Activated CD4-positive, alpha-beta T cell treated with anti-CD3 and anti-CD28 coated beads, Interleukin-2, amount 10 ng/mL, durations not matched to agents 7 days and 5 days (primary cell): ENCODE data around the gene STRBP. TPM values are rescaled to one million over a fixed set of nuclear protein-coding genes. Genes with fewer than 3 reads are reported as not detected.

Experiments used
- CTCF ChIA-PET: fragments of 350-600 bp; sonication (Branson Sonifier 250); formaldehyde crosslinking; loops from one replicate; lab custom pipeline; 2021; ENCODE audit warnings: antibody characterized with exemption; lab: Charles Lee
- POLR2A ChIA-PET: fragments of 350-600 bp; sonication (Branson Sonifier 250); formaldehyde crosslinking; loops from one replicate; lab custom pipeline; 2021; ENCODE audit warnings: antibody characterized with exemption; lab: Charles Lee
- DNase-seq: peaks from one replicate; pipeline ENCODE4 v3.0.0-alpha.2; 2020
- H3K27ac Mint-ChIP-seq: one replicate; pipeline ENCODE4 v1.8.0; 2021; ENCODE audit warnings: mild to moderate bottlenecking, moderate library complexity, mixed read lengths
- H3K27me3 Mint-ChIP-seq: one replicate; pipeline ENCODE4 v1.8.0; 2021; ENCODE audit warnings: mixed read lengths
- H3K36me3 Mint-ChIP-seq: one replicate; pipeline ENCODE4 v1.8.0; 2021; ENCODE audit warnings: low read depth, mixed read lengths
- H3K4me1 Mint-ChIP-seq: one replicate; pipeline ENCODE4 v1.8.0; 2021; ENCODE audit warnings: mixed read lengths
- H3K4me3 Mint-ChIP-seq: one replicate; pipeline ENCODE4 v1.8.0; 2021; ENCODE audit warnings: mild to moderate bottlenecking, moderate library complexity, mixed read lengths
- H3K9me3 Mint-ChIP-seq: one replicate; pipeline ENCODE4 v1.8.0; 2021; ENCODE audit warnings: mixed read lengths
- total RNA-seq, 2 experiments: library from RNA; stranded (reverse); gene quantifications; one replicate each; pipeline ENCODE4 v1.2.3, GENCODE V29; 2021

STRBP gene
- total RNA-seq, 2 experiments from 2014 or later = 16.8 to 20.1 TPM

GRCh38 chr9:123168586-123168985, 99.8 kb downstream of the STRBP start:
- no peaks in the 10 kb centered on the region for H3K9me3 Mint-ChIP-seq
- peaks cover 1% of the 10 kb centered on the region for H3K36me3 Mint-ChIP-seq
- H3K27ac Mint-ChIP-seq = no peak overlapping the region
- no peaks in the 10 kb centered on the region for H3K27me3 Mint-ChIP-seq
- no peak for DNase-seq
- ChIA-PET POLR2A (no interaction called here), CTCF (interaction anchor here (1.2 kb wide), 1 partner anchor 14 kb away, joined by 3 read pairs; no protein-coding TSS in a partner anchor)
- H3K4me3 Mint-ChIP-seq = no peak overlapping the region
- H3K4me1 Mint-ChIP-seq = no peaks in the 10 kb centered on the region

GRCh38 chr9:123167474-123167873, 100.9 kb downstream of the STRBP start:
- POLR2A ChIA-PET = interaction anchor here (0.7 kb wide), 1 partner anchor 23 kb away, joined by 3 read pairs; no protein-coding TSS in a partner anchor
- CTCF ChIA-PET = interaction anchor here (0.6 to 0.7 kb wide), 3 partner anchors 23 to 412 kb away, joined by 3 to 5 read pairs (median 4); no protein-coding TSS in a partner anchor
- H3K4me3 Mint-ChIP-seq = no peak overlapping the region

GRCh38 chr9:123165813-123166212, 102.6 kb downstream of the STRBP start:
- Mint-ChIP-seq H3K36me3 (peaks cover 1% of the 10 kb centered on the region), H3K4me1 (no peaks in the 10 kb centered on the region), H3K27ac (no peak overlapping the region), H3K4me3 (no peak overlapping the region), H3K27me3 (no peaks in the 10 kb centered on the region), H3K9me3 (no peaks in the 10 kb centered on the region)
- no peak for DNase-seq
- POLR2A ChIA-PET = no interaction called here
- CTCF ChIA-PET = interaction anchor here (1.1 kb wide), 1 partner anchor 12 kb away, joined by 3 read pairs; no protein-coding TSS in a partner anchor

More at GRCh38 chr9:123167474-123167873, 100.9 kb downstream of the STRBP start:
- Mint-ChIP-seq H3K27ac (no peak overlapping the region), H3K9me3 (no peaks in the 10 kb centered on the region), H3K4me1 (no peaks in the 10 kb centered on the region), H3K27me3 (no peaks in the 10 kb centered on the region), H3K36me3 (peaks cover 1% of the 10 kb centered on the region)
- DNase-seq = no peak

DNA sequence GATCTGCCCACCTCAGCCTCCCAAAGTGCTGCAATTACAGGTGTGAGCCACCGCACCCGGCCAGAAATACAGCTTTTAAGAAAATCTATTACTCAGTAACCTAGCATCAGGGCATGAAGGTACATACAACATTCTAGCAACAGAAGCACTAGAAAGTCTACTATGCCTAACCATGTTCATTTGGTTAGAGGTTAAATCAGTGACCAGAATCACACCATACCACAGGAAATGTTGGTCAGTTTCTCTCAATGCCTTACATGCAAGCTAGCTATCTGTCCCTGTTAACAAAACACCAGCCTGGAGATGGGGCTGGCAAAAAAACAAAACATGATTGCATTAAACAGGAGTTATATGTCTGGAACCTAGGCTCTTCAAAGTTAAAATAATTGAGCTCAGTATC, 104.1 kb downstream of the STRBP start:
- POLR2A ChIA-PET = no interaction called here
- CTCF ChIA-PET = interaction anchor here (0.6 kb wide), 1 partner anchor 1570 kb away, joined by 3 read pairs; no protein-coding TSS in a partner anchor
- Mint-ChIP-seq H3K36me3 (peaks cover 1% of the 10 kb centered on the region), H3K4me3 (no peak overlapping the region), H3K4me1 (no peaks in the 10 kb centered on the region), H3K27ac (no peak overlapping the region), H3K9me3 (no peaks in the 10 kb centered on the region), H3K27me3 (no peaks in the 10 kb centered on the region)
- no peak for DNase-seq

GRCh38 chr9:123162791-123163345, 105.5 kb downstream of the STRBP start:
- ChIA-PET CTCF (no interaction called here), POLR2A (no interaction called here)

DNA sequence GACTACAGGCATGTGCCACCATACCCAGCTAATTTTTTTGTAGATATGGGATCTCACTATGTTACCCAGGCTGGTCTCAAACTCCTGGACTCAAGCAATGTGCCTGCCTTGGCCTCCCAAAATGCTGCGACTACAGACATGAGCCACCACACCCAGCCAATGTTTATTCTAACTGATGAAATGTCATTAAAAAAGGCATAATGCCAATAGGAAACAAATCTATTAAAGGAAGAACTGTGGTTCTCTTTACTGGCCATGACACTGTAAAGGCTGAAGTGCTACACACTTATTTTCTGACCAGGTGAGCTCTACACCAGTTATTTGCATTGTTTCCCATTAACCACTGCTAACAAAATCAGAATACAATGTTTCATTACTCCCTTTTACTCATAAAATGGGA, 106.0 kb downstream of the STRBP start:
- no peaks in the 10 kb centered on the region for H3K27me3 Mint-ChIP-seq
- POLR2A ChIA-PET = no interaction called here

More at GRCh38 chr9:123162791-123163345, 105.5 kb downstream of the STRBP start:
- Mint-ChIP-seq H3K4me1 (no peaks in the 10 kb centered on the region), H3K9me3 (no peaks in the 10 kb centered on the region), H3K36me3 (peaks cover 1% of the 10 kb centered on the region), H3K27me3 (no peaks in the 10 kb centered on the region), H3K27ac (no peak overlapping the region), H3K4me3 (no peak overlapping the region)
- no peak for DNase-seq

GRCh38 chr9:123157221-123157620, 111.2 kb downstream of the STRBP start:
- ChIA-PET CTCF (no interaction called here), POLR2A (no interaction called here)
- no peak for DNase-seq
- H3K4me3 Mint-ChIP-seq = no peak overlapping the region
- H3K36me3 Mint-ChIP-seq = peaks cover 2% of the 10 kb centered on the region
- H3K27me3 Mint-ChIP-seq = no peaks in the 10 kb centered on the region
- no peaks in the 10 kb centered on the region for H3K4me1 Mint-ChIP-seq
- no peaks in the 10 kb centered on the region for H3K9me3 Mint-ChIP-seq
- no peak overlapping the region for H3K27ac Mint-ChIP-seq

More for the DNA sequence above, 106.0 kb downstream of the STRBP start:
- H3K4me3 Mint-ChIP-seq = no peak overlapping the region
- H3K9me3 Mint-ChIP-seq = no peaks in the 10 kb centered on the region
- H3K36me3 Mint-ChIP-seq = peaks cover 1% of the 10 kb centered on the region
- no peak overlapping the region for H3K27ac Mint-ChIP-seq
- DNase-seq = no peak
- CTCF ChIA-PET = no interaction called here
- H3K4me1 Mint-ChIP-seq = no peaks in the 10 kb centered on the region

DNA sequence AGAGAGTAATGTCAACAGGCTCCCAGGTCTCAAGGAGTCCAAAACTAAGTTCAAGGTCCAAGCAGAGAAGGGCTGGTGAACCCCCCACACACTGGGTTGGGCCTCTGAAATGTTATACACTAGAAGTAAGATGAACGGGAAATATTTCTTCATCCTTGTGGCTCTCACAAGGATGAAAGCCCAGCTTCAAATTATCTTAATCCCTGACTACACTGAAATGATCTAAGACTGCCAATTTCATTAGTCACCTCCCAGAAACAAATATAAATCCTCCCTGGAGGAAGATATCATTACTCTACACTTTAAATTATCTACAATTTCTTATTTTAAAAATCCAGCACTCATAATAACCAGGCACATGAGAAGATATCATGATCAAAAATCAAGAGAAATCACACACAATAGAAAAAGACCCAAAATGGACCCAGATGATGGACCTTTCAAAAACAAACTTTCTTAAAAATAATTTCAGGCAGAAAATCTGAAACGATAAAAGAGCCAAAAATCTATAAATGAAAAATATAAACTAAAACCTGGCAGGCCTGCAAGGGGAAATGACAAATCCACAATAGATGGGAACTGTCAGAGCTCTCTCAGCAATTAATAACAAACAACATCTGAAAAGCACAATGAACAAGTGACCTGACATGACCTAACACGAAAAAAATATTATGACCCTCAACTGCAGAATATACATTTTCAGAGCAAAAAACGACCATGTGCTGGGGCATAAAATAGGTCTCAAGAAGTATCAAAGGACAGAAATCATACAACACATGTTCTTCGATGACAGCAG, 117.5 kb downstream of the STRBP start:
- no peak overlapping the region for H3K4me3 Mint-ChIP-seq
- POLR2A ChIA-PET = no interaction called here
- DNase-seq = no peak
- H3K4me1 Mint-ChIP-seq = no peaks in the 10 kb centered on the region
- no peak overlapping the region for H3K27ac Mint-ChIP-seq
- H3K36me3 Mint-ChIP-seq = no peaks in the 10 kb centered on the region
- no peaks in the 10 kb centered on the region for H3K9me3 Mint-ChIP-seq
- CTCF ChIA-PET = no interaction called here
- no peaks in the 10 kb centered on the region for H3K27me3 Mint-ChIP-seq

- Mint-ChIP-seq H3K9me3 (no peaks in the 10 kb centered on the region), H3K27me3 (no peaks in the 10 kb centered on the region), H3K4me3 (no peak overlapping the region), H3K27ac (no peak overlapping the region), H3K4me1 (no peaks in the 10 kb centered on the region), H3K36me3 (no peaks in the 10 kb centered on the region)
- POLR2A ChIA-PET = no interaction called here
- CTCF ChIA-PET = no interaction called here
- DNase-seq = no peak
These were observed 119.3 kb downstream of the STRBP start for GRCh38 chr9:123149067-123149466.

DNA sequence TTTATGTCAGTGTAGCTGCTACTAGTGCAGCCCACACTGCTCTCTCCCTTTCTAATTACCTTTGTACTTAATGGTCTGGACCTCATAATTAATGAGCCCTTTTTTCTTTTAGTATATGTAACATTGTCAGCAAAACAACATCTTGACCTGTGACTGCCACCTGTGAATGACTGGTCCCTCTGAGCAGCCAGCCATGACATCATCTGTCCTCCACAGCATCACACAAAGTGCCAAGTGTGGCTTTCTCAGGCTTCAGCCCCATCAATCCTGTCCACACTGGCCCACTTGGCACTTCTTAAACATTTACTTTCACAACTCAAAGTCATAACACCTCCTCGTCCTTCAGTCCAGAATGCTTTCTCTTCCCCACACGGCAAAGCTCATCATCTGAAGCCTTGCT, 130.2 kb downstream of the STRBP start:
- no peak overlapping the region for H3K27ac Mint-ChIP-seq
- no peak for DNase-seq
- CTCF ChIA-PET = no interaction called here
- no peaks in the 10 kb centered on the region for H3K9me3 Mint-ChIP-seq
- no peaks in the 10 kb centered on the region for H3K27me3 Mint-ChIP-seq
- no peak overlapping the region for H3K4me3 Mint-ChIP-seq
- POLR2A ChIA-PET = no interaction called here
- H3K36me3 Mint-ChIP-seq = no peaks in the 10 kb centered on the region
- H3K4me1 Mint-ChIP-seq = peaks cover 2% of the 10 kb centered on the region

DNA sequence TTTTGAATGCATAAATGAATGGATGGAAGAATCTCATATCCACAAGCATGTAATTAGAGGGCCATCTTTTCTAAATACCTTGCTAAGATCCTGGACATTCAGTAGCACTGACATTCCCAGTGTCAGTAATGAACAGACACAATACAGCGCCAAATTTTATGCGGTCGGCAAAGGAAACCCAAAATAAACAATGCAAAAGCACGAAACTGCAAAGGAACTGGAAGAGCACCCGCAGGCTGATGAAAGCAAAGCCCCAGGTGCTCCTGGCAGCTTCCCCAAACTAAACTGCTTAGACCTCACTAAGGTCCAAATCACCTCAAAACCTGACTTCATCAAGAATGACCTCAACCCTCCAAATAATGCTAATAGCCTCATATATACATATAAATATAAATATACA, 133.0 kb downstream of the STRBP start:
- no peaks in the 10 kb centered on the region for H3K9me3 Mint-ChIP-seq
- H3K36me3 Mint-ChIP-seq = no peaks in the 10 kb centered on the region
- ChIA-PET CTCF (no interaction called here), POLR2A (no interaction called here)
- no peak for DNase-seq
- H3K4me1 Mint-ChIP-seq = peaks cover 2% of the 10 kb centered on the region
- no peak overlapping the region for H3K4me3 Mint-ChIP-seq
- no peak overlapping the region for H3K27ac Mint-ChIP-seq
- H3K27me3 Mint-ChIP-seq = no peaks in the 10 kb centered on the region

DNA sequence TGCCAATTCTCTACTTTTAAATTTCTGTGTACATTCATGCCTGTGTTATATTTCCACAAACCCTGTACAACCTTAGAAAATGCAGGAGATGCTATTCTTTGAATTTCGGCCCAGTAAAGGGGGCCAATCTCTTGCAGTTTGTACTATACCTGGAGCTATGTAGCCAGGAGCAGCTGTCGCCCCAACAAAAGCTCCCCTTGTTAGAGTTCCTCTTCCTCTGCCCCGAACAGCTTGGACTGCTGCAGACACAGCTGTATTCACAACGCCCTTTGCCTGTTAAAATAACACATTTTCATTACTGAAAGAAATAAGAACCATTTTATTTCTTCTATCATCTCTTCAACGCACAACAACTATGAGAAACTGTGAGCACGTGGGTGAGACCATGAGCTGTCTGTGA, 135.7 kb downstream of the STRBP start:
- no peak for DNase-seq
- Mint-ChIP-seq H3K27ac (no peak overlapping the region), H3K27me3 (no peaks in the 10 kb centered on the region), H3K4me3 (no peak overlapping the region), H3K36me3 (peaks cover 2% of the 10 kb centered on the region), H3K4me1 (no peaks in the 10 kb centered on the region), H3K9me3 (no peaks in the 10 kb centered on the region)
- ChIA-PET CTCF (interaction anchor here (1.0 kb wide), 1 partner anchor 10 kb away, joined by 3 read pairs; no protein-coding TSS in a partner anchor), POLR2A (no interaction called here)

DNA sequence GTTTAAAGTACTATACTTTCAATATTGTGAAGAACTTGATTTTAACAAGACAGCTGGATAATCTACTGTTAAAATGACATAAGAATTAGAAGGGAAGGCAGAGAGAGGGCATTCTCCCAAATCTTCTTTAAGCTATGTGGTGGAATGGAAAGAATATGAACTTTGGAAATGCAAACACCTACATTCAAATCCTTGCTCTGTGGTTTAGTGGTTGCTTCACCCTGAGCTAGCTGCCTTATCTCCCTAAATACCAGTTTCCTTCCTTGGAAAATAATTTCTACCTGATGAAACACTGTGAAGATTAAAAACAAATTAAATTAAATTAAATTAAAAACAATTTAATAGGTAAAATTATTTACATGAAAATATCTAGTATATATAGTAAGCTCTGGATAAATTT, 136.4 kb downstream of the STRBP start:
- H3K27me3 Mint-ChIP-seq = no peaks in the 10 kb centered on the region
- no peaks in the 10 kb centered on the region for H3K9me3 Mint-ChIP-seq
- H3K4me1 Mint-ChIP-seq = no peaks in the 10 kb centered on the region
- H3K4me3 Mint-ChIP-seq = no peak overlapping the region
- ChIA-PET POLR2A (no interaction called here), CTCF (interaction anchor here (0.6 kb wide), 1 partner anchor 12 kb away, joined by 4 read pairs; no protein-coding TSS in a partner anchor)
- H3K36me3 Mint-ChIP-seq = peaks cover 2% of the 10 kb centered on the region
- no peak for DNase-seq
- no peak overlapping the region for H3K27ac Mint-ChIP-seq
